Erythroblast (primary cell): ENCODE results near the gene GDF11.
A peak's percentile ranks its signal among the peaks of the same experiment; 100 is the strongest.

ENCODE experiments used
- DNase-seq, 2 experiments: peaks; one replicate each; lab custom pipeline; 2025; lab: John Stamatoyannopoulos, UW
- GATA1 ChIP-seq: IDR thresholded peaks from 2 replicates; pipeline ENCODE4 v1.6.1; 2011; ENCODE audit warnings: low read depth, mild to moderate bottlenecking, control low read depth, low read length, moderate library complexity
- POLR2A ChIP-seq: IDR thresholded peaks from 2 replicates; pipeline ENCODE4 v1.6.1; 2011; ENCODE audit warnings: mild to moderate bottlenecking, low read length

GDF11 gene

DNA sequence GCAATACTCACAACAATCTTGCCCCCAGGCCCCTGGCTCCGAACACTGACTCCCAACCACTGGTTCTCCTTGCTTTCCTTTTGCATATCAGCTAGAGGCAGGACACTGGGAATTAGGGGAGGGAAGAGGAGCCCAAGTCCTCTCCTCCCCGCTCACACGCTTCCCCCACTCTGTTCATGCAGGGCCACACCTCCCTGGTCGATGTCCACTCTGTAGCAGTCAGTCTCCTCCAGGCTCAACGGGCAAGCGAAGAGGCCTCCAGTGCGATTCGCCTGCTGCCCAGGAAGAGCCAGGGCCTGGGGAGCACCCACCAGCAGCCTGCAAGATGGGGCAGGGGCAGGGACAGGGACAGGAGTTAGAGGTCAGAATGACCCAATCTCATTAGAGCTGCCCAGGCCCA is 40.1 kb upstream of the GDF11 start:
- TF ChIP-seq GATA1 (no peak), POLR2A (no peak)
- DNase-seq = no peak

DNA sequence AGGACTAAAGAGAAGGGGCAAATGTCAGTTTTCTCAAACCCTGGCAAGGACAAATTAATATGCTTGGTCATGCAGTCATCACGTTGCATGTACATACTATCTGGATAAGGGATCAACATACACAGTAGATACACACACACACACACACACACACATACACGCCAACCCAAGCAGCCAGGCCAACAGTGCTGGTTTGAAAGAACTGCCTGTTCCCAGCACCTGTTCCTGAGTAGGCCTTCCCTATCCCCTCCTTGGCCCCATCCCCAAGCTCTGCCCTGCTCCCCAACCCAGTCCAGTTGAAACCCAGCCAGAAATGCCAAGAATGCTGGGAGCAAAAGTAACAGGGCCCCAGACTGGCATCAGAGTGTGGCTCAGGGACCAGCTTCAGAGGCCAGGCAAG is 39.6 kb upstream of the GDF11 start:
- peak; percentile 48 to 64 for DNase-seq
- TF ChIP-seq GATA1 = no peak
- TF ChIP-seq POLR2A = no peak

DNA sequence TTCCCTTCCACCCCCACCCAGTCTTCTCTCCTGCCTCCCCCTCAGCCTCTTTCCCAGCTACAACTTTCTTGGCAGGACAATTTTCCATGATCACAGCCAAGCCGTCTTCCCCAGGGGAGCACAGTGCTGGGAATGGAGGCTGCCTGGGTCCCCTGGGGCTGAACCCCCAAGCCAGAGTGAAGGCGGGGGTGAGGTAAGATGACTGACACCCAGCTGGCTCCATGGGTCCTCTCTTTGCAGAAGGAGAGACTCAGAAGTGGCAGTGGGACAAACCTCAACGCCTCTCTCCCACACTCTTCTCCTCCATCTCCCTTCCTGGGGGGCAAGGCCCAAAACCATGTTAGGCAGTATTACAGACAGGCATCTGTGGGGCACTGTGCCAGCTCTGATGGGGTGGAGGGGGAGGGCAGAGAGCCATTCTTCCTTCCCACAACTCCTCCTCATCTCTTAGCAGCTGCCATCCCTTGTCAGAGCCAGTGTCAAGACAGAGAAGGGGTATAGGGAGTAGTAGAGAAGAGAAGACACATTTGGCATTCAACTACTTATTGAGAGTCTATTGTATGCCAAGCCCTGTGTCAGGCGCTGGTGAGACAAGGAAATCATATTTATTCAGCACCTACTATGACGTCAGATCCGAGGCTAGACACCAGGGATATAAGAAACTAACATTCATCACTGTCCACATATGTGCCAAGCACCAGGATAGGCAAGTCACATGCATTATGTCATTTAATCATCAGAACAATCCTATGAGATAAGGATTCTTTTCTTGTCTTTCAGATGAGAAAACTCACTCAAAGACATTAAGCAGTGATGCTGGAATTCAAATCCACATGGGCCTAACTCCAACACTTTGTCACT is 38.8 kb upstream of the GDF11 start:
- TF ChIP-seq GATA1 (no peak), POLR2A (no peak)
- no peak for DNase-seq

DNA sequence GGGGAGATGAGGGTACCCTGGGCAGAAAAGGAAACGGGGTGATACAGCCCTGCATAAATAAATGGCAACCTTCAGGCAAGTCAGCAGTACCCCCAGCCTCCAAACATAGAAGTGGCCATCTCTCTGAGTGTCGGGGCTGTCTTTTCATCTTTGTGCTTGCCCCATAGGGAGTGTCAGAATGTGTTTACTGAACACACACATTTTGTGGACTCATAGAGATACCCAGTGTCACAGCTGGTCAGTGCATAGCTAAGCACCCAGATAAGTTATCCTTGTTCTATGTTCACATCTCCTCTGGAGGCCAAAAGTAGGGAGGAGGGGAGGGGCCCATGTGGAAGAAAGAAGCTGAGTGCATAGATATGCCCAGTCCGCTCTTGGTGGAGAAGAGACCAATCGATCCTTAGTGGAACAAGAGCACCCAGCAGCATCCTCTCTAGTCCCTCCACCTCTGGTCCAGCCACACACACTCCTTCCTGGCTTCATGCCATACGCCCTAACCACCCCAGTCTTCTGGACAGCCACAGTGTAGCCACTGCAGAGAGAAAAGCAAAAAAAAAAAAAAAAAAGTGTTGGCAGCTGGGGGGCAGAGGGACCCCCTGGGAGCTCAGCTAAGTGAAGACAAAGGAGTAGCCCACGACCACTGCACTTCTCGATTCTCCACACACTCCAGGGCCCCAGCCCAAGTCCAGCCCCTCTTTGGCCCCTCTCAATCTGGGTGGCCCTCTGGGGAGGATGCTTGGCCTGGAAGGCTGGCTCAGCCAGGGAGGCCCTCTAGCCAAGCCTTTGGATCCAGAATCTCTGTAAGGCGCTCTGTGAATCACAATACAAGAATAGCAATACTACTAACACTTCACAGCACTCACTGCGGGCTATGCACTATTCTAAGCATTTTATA is 37.9 kb upstream of the GDF11 start:
- no peak for DNase-seq
- TF ChIP-seq POLR2A (no peak), GATA1 (no peak)

DNA sequence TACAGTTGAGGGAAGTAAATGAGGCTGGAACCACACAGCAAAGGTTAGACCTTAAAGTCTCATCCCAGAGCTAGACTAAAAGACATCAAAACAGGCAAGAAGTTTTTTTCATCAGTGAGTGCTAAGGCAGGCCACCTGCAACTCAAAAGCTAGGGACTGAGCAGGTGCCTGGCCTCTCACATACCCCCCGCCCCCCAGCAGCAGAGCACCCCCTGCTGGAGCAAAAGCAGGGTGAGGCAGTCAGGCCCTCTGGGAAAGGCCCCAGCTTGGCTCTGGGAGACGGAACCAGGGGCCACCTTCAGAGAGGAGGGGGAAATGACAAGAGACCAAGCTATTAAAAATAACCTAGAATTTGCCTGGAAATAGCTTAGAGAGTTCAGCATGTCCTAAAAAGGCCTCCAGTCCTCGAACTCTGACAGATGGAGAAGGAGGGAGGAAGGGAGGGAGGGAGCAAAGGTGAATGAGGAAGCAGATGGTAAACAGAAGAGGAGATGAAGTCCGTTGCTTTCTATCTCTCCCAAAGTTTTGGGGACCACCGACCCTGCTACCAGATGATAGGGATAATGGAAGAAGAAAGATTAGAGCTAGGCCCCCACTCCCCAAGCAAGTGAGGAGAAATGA is 37.0 kb upstream of the GDF11 start:
- DNase-seq = peak; percentile 20 to 42
- TF ChIP-seq GATA1 = no peak
- no peak for TF ChIP-seq POLR2A

DNA sequence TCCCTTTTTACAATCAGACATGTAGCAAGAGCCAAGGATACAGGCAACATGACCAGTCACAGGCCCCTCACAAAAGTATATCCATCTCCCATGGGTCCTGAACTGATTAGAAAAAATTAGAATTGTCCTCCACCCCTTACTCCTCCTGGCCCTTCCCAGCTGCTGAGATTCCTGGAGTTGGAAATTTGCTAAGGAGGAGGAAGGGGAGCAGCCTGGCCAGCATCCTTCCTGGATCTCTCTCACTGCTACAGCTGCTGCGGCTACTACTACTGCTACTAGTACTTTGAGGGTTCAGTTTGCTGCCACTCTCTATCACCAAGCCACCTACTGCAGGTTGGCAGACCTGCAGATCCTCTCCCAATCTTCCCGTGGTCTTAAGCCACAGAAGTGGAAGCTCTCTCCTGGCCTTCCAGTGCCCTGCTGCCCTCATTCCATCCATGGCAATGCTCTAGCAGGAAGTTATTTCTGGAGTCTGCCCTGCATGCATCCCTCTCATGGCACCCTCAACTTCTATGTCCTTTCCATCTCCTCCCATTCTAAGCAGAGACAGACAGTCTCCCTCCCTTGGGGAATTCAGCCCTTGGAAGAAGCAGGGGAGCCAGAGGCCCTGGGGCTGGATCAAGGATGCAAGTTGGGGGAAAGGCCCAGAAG is 36.2 kb upstream of the GDF11 start:
- no peak for DNase-seq
- no peak for TF ChIP-seq GATA1
- no peak for TF ChIP-seq POLR2A

DNA sequence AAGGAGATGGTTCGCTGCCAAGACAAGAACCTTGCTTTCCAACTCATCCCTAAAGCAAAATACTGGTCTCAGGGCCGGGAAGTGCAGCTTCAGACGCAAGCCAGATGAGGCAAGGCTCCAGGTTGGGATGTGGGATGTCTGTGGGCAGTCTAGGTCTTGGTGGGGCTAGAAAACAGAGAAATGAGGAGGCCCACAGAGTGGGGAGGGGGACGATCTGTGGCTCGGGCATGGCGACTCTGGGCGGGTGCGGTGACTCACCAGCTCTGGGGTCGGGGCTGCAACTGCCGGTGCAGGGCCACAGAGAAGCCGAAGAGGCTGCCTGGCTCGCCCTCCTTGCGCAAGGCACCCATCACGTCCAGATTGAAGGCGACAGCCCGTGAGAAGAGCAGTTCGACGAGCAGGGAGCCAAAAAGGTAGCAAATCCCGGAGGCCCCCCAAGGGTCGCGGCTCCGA is 35.7 kb upstream of the GDF11 start:
- no peak for TF ChIP-seq GATA1
- TF ChIP-seq POLR2A = no peak
- no peak for DNase-seq

DNA sequence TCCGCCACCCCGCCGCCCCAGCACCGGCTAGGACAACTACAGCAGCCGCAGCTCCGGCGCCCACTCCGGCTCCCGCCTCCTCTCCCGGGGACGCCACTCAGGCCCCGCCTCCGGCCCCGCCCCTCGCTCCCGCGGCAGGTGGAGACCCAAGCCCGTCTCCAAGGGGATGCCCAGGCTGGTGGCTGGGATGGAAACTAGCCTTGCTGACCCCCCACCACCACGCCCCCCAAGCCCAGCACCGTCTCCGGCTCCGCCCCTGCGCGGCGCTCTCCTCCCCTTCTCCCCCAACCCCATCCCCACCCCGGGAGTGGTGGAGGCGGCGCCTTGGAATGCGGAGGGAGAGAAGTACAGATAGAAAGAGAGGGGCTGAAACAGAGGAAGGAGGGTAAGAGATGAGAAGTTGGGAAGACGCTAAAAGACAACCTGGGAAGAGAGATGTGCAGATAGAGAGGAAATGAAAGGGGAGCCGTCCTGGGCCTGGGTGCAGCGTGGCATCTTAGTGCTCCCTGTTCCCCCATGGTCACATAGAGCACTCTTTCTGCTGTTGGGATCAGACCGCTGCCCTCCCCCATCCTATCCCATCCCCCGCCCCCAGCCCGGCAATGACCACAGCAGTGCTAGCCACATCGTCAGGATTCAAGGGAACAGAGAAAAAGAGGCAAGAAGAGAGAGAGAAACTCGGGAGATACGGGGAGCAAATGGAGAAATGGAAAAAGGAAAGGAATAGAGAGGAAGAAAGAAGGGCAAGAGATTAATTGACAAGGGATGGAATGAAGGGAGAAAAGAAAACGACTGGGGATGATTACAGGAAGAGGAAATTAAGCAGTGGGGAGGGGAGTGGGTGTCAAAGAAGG is 34.9 kb upstream of the GDF11 start, which contains the start of gene ITGA7:
Gene ITGA7, minus strand, starts transcription at position 64 of the 854 bp plus-strand sequence. CDS start 222 bp downstream, outside the sequence.
- DNase-seq = peak; percentile 17 to 32
- TF ChIP-seq GATA1 (no peak), POLR2A (no peak)

DNA sequence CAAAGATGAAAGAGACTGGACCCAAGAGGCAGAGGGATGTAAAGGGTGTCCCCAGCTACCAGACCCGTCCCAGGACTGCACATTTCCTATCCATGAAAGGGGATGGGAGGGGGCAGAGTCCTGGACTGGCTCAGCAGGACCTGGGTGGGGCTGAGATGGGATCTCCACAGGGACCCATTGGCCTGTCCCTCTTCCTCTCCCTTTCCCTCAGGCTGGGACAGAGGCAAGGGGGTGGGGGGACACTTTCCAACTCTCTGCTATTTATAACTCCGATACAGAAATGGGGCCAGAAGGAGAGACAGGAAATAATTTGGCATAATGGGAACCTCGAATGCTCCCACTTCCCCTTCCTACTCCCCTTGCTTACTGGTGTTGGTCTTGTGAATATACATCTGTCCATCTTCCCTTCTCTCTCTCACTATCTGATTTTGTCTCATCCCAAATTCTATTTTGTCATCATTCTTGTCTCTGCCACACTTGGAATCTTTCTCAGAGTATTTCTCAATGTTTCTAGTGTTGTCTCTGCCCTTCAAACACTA is 34.2 kb upstream of the GDF11 start:
- no peak for DNase-seq
- TF ChIP-seq POLR2A (no peak), GATA1 (no peak)

DNA sequence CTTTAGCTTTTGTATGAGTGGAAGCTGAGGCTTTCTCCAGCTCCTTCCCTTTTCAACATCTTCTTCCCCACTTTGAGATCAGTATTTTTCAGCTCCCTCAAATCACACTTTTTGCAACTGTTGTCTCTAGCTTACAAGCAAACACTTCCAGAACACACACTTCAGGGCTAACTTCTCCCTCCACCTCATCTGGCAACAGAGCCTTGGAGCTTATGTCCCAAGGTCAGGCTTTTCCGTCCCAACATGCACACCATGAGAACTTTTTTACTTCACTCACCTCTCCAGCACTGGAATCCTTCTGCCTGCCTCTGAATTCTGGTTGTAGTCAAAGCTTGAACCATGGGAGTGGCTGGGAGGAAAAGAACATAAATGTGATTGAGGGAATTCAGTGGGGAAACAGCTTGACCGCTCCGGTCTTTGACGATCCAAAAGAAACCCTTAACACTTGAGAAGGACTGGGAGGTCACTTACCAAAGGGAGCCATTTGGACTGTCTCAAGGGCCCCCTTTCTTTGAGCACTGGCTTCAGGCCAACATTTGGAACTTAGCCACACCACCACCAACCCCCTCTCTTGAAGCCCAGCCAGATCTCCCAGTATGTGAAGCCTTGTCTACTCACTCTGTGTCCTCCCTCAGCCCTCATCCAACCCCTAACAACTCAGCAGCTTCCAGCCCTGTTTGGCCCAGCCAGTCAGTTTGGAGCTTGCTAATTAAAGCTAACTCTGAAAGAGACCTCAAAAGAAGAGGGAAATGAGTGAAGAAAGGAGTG is 31.0 kb upstream of the GDF11 start:
- DNase-seq = no peak

DNA sequence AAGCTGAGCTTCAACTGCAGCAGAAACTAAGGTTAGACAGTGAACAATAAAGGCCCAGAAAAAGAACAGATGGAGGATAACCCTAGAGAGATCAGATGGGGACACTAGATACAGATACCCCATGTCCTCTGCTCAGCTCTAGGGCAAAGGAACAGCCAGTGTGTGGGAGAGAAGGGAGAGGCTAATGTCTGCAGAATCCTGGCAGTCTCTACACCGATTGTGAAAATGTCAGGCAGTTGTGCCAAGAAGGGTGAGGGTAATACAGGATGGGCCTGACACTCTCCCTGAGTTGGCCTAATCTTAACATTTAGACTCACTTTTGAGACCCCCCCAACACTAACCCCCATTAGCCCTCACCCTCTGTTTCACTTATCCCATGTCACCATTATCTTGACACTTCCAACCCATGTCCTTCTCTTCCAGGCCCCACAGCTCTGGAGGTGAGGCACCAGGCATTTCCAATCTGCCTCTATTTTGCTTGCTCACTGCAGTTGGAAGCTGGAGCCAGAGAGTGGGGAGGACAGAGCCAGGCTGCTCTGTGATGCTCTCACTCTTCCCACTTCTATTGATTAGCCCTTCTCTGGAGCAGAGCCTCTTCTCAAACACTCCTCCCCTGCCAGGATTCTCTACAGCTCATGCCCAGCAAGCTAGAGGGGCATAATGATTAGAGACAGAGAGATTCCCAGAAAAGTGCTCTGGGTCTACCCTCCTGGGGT is 30.1 kb upstream of the GDF11 start:
- DNase-seq = no peak
- TF ChIP-seq GATA1 (no peak), POLR2A (no peak)

More for the DNA sequence above, 31.0 kb upstream of the GDF11 start:
- TF ChIP-seq POLR2A (no peak), GATA1 (no peak)
